OCI-M2 (cell line): ENCODE data around the gene PSMA6.
"Not testable (repeated sequence)": the region's sequence is repeated elsewhere in the genome, so short reads cannot be mapped to it uniquely, and the experiment has no call there.

Experiments used
- DNase-seq: peaks from one replicate; lab custom pipeline; 2025; ENCODE audit not compliant: unreplicated experiment; lab: John Stamatoyannopoulos, UW

Gene PSMA6

GRCh38 chr14:35292051-35292769, at the start of gene PSMA6:
Gene PSMA6, plus strand, starts transcription at chr14:35292382. Its CDS starts 95 bp downstream, at chr14:35292477.
- peak; percentile 97 for DNase-seq

- no peak for DNase-seq
Observed at GRCh38 chr14:35242599-35243311, 49.4 kb upstream of the PSMA6 start.

GRCh38 chr14:35243956-35244355, 48.2 kb upstream of the PSMA6 start:
- DNase-seq = no peak

GRCh38 chr14:35244542-35244941, 47.6 kb upstream of the PSMA6 start:
- DNase-seq = no peak

- DNase-seq = no peak
Observed at GRCh38 chr14:35245051-35245450, 47.1 kb upstream of the PSMA6 start.

GRCh38 chr14:35247777-35248475, 44.3 kb upstream of the PSMA6 start:
- no peak for DNase-seq

GRCh38 chr14:35248476-35248788, 43.8 kb upstream of the PSMA6 start:
- no peak for DNase-seq

- no peak for DNase-seq
Observed at GRCh38 chr14:35250319-35250718, 41.9 kb upstream of the PSMA6 start.

- DNase-seq = no peak
Observed at GRCh38 chr14:35252451-35252868, 39.7 kb upstream of the PSMA6 start.

GRCh38 chr14:35253056-35253455, 39.1 kb upstream of the PSMA6 start:
- not testable (repeated sequence) for DNase-seq

GRCh38 chr14:35254034-35254622, 38.1 kb upstream of the PSMA6 start:
- not testable (repeated sequence) for DNase-seq

GRCh38 chr14:35254736-35255135, 37.4 kb upstream of the PSMA6 start:
- DNase-seq = no peak

GRCh38 chr14:35255711-35256110, 36.5 kb upstream of the PSMA6 start:
- no peak for DNase-seq

- DNase-seq = no peak
Observed at GRCh38 chr14:35257809-35258208, 34.4 kb upstream of the PSMA6 start.

GRCh38 chr14:35258420-35258819, 33.8 kb upstream of the PSMA6 start:
- no peak for DNase-seq

- DNase-seq = no peak
Observed at GRCh38 chr14:35261774-35262173, 30.4 kb upstream of the PSMA6 start.

GRCh38 chr14:35262436-35262835, 29.7 kb upstream of the PSMA6 start:
- DNase-seq = no peak

- DNase-seq = no peak
Observed at GRCh38 chr14:35268946-35269345, 23.2 kb upstream of the PSMA6 start.

- no peak for DNase-seq
Observed at GRCh38 chr14:35274805-35275204, 17.4 kb upstream of the PSMA6 start.

GRCh38 chr14:35277179-35277578, 15.0 kb upstream of the PSMA6 start:
- no peak for DNase-seq

GRCh38 chr14:35279369-35279768, 12.8 kb upstream of the PSMA6 start:
- no peak for DNase-seq

GRCh38 chr14:35281341-35281740, 10.8 kb upstream of the PSMA6 start:
- DNase-seq = no peak
